Spleen (tissue), 7 donors: ENCODE data around the gene CHD2.

ENCODE experiments used
- POLR2A ChIP-seq, 3 donors: fragments of 450-650 bp; IDR thresholded peaks; one replicate each; pipeline ENCODE4 v1.5.1; 2017; ENCODE audit warnings: antibody characterized with exemption in 3 of 3, mild to moderate bottlenecking in 1 of 3
- POLR2AphosphoS5 ChIP-seq, 3 donors: sonication (generic); formaldehyde crosslinking; IDR thresholded peaks; one replicate each; pipeline ENCODE4 v1.5.1; 2017; ENCODE audit warnings: antibody characterized with exemption in 3 of 3
- TF ChIP-seq, protein P1 (sequence below), 11 experiments: fragments of 200-600 bp in 7 of 11; fragments of 450-650 bp in 4 of 11; sonication (generic) in 4 of 11; IDR thresholded peaks in 8 of 11; conservative IDR thresholded peaks in 3 of 11; 1 replicate in 7 of 11; 2 replicates in 4 of 11; pipeline versions ENCODE4 v1.4.0 to v1.8.0; 2016 to 2021; ENCODE audit warnings: antibody characterized with exemption in 11 of 11, inconsistent platforms in 4 of 11, mild to moderate bottlenecking in 1 of 11
- donor health status: DM: no; HTN: no; CAD: no; lungs with moderate emphysema.
- donor health status: DM: no; HTN: no; CAD: no.
- donor health status: DM: no; HTN: no; CAD: no.

DNA sequence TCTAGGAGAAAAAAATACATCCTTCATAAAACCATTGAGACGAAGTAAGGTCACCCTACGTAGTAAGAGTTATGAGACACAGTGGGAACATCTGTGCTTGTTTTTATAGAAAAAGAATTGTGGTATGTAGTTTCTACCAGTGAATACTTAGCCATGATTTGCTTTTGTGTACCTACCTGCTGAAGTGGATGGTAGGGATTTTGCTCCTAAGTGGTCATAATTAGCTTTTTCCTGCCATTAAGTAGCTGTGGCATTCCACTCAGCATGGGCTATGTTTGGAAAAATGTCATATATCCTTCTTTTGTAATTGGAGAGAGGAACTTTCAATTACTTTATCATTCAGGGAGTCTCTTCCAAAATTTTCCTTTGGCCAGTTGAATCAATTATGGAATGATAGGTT, 63.7 kb downstream of the CHD2 start:
- TF ChIP-seq, protein P1, sequence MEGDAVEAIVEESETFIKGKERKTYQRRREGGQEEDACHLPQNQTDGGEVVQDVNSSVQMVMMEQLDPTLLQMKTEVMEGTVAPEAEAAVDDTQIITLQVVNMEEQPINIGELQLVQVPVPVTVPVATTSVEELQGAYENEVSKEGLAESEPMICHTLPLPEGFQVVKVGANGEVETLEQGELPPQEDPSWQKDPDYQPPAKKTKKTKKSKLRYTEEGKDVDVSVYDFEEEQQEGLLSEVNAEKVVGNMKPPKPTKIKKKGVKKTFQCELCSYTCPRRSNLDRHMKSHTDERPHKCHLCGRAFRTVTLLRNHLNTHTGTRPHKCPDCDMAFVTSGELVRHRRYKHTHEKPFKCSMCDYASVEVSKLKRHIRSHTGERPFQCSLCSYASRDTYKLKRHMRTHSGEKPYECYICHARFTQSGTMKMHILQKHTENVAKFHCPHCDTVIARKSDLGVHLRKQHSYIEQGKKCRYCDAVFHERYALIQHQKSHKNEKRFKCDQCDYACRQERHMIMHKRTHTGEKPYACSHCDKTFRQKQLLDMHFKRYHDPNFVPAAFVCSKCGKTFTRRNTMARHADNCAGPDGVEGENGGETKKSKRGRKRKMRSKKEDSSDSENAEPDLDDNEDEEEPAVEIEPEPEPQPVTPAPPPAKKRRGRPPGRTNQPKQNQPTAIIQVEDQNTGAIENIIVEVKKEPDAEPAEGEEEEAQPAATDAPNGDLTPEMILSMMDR (IDR thresholded peaks at IDR 0.05 in 8 of 11, conservative IDR thresholded peaks at IDR 0.05 in 3 of 11) = no peak
- TF ChIP-seq POLR2A (IDR thresholded peaks at IDR 0.05) (no peak), POLR2AphosphoS5 (IDR thresholded peaks at IDR 0.05) (no peak)
